ENCODE measurements around the gene CPNE4. TPM values are rescaled to one million over a fixed set of nuclear protein-coding genes. Genes with fewer than 3 reads are reported as not detected.

Gene CPNE4
- total RNA-seq, 4 donors from 2014 or later: 0.53 to 2.1 TPM; not detected in 2

- Histone ChIP-seq H3K9me3 (no peaks in the 10 kb centered on the region), H3K4me1 (no peaks in the 10 kb centered on the region), H3K4me3 (no peak overlapping the region), H3K27me3 (no peaks in the 10 kb centered on the region), H3K36me3 (no peaks in the 10 kb centered on the region), H3K27ac (no peak overlapping the region)
- no peak for DNase-seq
- TF ChIP-seq CTCF (IDR thresholded peaks at IDR 0.05) (no peak), POLR2A (IDR thresholded peaks at IDR 0.05) (no peak)
These were observed 262.4 kb downstream of the CPNE4 start for GRCh38 chr3:131772269-131773026.

- no peak overlapping the region for H3K4me3 ChIP-seq
- no peaks in the 10 kb centered on the region for H3K27me3 ChIP-seq
- H3K27ac ChIP-seq: no peak overlapping the region
- H3K4me1 ChIP-seq: no peaks in the 10 kb centered on the region
- no peaks in the 10 kb centered on the region for H3K9me3 ChIP-seq
- no peaks in the 10 kb centered on the region for H3K36me3 ChIP-seq
- no peak for TF ChIP-seq CTCF (IDR thresholded peaks at IDR 0.05)
- TF ChIP-seq POLR2A (IDR thresholded peaks at IDR 0.05): no peak
- DNase-seq: no peak
These were observed 271.7 kb downstream of the CPNE4 start for GRCh38 chr3:131762981-131763564.

- Histone ChIP-seq H3K27ac (no peak overlapping the region), H3K27me3 (no peaks in the 10 kb centered on the region), H3K9me3 (no peaks in the 10 kb centered on the region), H3K36me3 (no peaks in the 10 kb centered on the region), H3K4me3 (no peak overlapping the region), H3K4me1 (no peaks in the 10 kb centered on the region)
- DNase-seq: no peak
- no peak for TF ChIP-seq CTCF (IDR thresholded peaks at IDR 0.05)
- no peak for TF ChIP-seq POLR2A (IDR thresholded peaks at IDR 0.05)
These were observed 278.4 kb downstream of the CPNE4 start for GRCh38 chr3:131756405-131756804.

GRCh38 chr3:131755380-131755779, 279.4 kb downstream of the CPNE4 start:
- Histone ChIP-seq H3K4me3 (no peak overlapping the region), H3K36me3 (no peaks in the 10 kb centered on the region), H3K27ac (no peak overlapping the region), H3K9me3 (no peaks in the 10 kb centered on the region), H3K27me3 (no peaks in the 10 kb centered on the region), H3K4me1 (no peaks in the 10 kb centered on the region)
- DNase-seq: no peak
- TF ChIP-seq POLR2A (IDR thresholded peaks at IDR 0.05): no peak
- TF ChIP-seq CTCF (IDR thresholded peaks at IDR 0.05): no peak

GRCh38 chr3:131750256-131750655, 284.6 kb downstream of the CPNE4 start:
- Histone ChIP-seq H3K4me1 (no peaks in the 10 kb centered on the region), H3K9me3 (no peaks in the 10 kb centered on the region), H3K27ac (no peak overlapping the region), H3K27me3 (no peaks in the 10 kb centered on the region), H3K4me3 (no peak overlapping the region), H3K36me3 (no peaks in the 10 kb centered on the region)
- TF ChIP-seq POLR2A (IDR thresholded peaks at IDR 0.05) (no peak), CTCF (IDR thresholded peaks at IDR 0.05) (no peak)
- DNase-seq: no peak
